ENCODE results near the gene UBE2D3.

- TF ChIP-seq CTCF (IDR thresholded peaks at IDR 0.05) (no peak), EP300 (IDR thresholded peaks at IDR 0.05) (no peak)
These were observed 18.2 kb downstream of the UBE2D3 start for GRCh38 chr4:102809190-102809589.

Data from suprapubic skin (tissue), 3 donors.